Small intestine (tissue), 7 donors: ENCODE measurements around the gene ANO9. TPM values are rescaled to one million over a fixed set of nuclear protein-coding genes. Genes with fewer than 3 reads are reported as not detected.

ENCODE experiments used
- DNase-seq, 2 donors: peaks; one replicate each; pipeline versions ENCODE4 v3.0.0 to v3.0.0-alpha.2; 2013
- FAIRE-seq: peaks from 2 replicates; lab custom pipeline; 2012; peaks lifted over from hg19 to GRCh38; lab: Jason Lieb, UNC
- H3K27ac ChIP-seq, 3 donors: one replicate each; pipeline ENCODE4 v1.5.1; 2013; ENCODE audit warnings: low read length in 2 of 3, mild to moderate bottlenecking in 2 of 3, control low read depth in 1 of 3, inconsistent platforms in 1 of 3, low read depth in 1 of 3, moderate library complexity in 1 of 3
- H3K27me3 ChIP-seq, 3 donors: one replicate each; pipeline ENCODE4 v1.6.1; 2013; ENCODE audit warnings: low read length in 3 of 3, inconsistent platforms in 1 of 3; ENCODE audit not compliant: control insufficient read depth in 3 of 3, insufficient read depth in 3 of 3
- H3K36me3 ChIP-seq, 3 donors: one replicate each; pipeline ENCODE4 v1.6.1; 2013; ENCODE audit warnings: low read length in 3 of 3, inconsistent platforms in 1 of 3, low read depth in 1 of 3, mild to moderate bottlenecking in 1 of 3, moderate library complexity in 1 of 3; ENCODE audit not compliant: control insufficient read depth in 3 of 3, insufficient read depth in 2 of 3
- H3K4me1 ChIP-seq, 3 donors: one replicate each; pipeline ENCODE4 v1.6.1; 2013; ENCODE audit warnings: low read length in 2 of 3, inconsistent platforms in 1 of 3, low read depth in 1 of 3, mild to moderate bottlenecking in 1 of 3, moderate library complexity in 1 of 3; ENCODE audit not compliant: control insufficient read depth in 3 of 3, insufficient read depth in 2 of 3
- H3K4me3 ChIP-seq, 3 donors: one replicate each; pipeline ENCODE4 v1.5.1; 2013; ENCODE audit warnings: low read length in 3 of 3, control low read depth in 1 of 3, inconsistent platforms in 1 of 3, low read depth in 1 of 3, mild to moderate bottlenecking in 1 of 3, moderate library complexity in 1 of 3
- H3K9me3 ChIP-seq, 2 donors: one replicate each; pipeline ENCODE4 v1.6.1; 2013; ENCODE audit warnings: low read depth in 1 of 2, low read length in 1 of 2; ENCODE audit not compliant: control insufficient read depth in 2 of 2, insufficient read depth in 1 of 2
- WGBS, 3 donors: extraction: QIAGEN DNeasy Blood & Tissue Kit; methylation state at CpG; one replicate each; pipeline ENCODE4 v1.1.7; 2013; 5-methylcytosine and 5-hydroxymethylcytosine counted together
- polyA plus RNA-seq, 4 donors: library from polyadenylated mRNA; stranded (reverse) in 3 of 4; unstranded in 1 of 4; fragments of 200-250 nt in 3 of 4; fragments of 120-200 nt in 1 of 4; gene quantifications; one replicate each; pipeline versions ENCODE4 v1.2.1 to v1.2.3, GENCODE V29; 2013
- donor health status: healthy with polysubstance abuse.
- donor health status: control.
- donor health status: control.
- donor health status: Bipolar disorder and iron deficiency.
- donor health status: healthy.

The ANO9 gene
- polyA plus RNA-seq, 4 donors: 84.7 to 363 (median 220) TPM

GRCh38 chr11:377883-378500 is 63.8 kb downstream of the ANO9 start:
- no peak for DNase-seq
- FAIRE-seq: no peak
- H3K27me3 ChIP-seq: peaks cover 0 to 4% (median 0%) of the 10 kb centered on the region in 3 donors
- H3K36me3 ChIP-seq: peaks cover 0 to 20% (median 0%) of the 10 kb centered on the region in 3 donors
- no peak overlapping the region for H3K27ac ChIP-seq
- WGBS, 3 donors: 62 to 80% (median 64%) methylated on average over 11 of the region's 11 CpGs
- no peak overlapping the region for H3K4me3 ChIP-seq
- peaks cover 0 to 7% of the 10 kb centered on the region in 2 donors for H3K9me3 ChIP-seq
- no peaks in the 10 kb centered on the region for H3K4me1 ChIP-seq

- no peak for DNase-seq
- peaks cover 0 to 4% (median 0%) of the 10 kb centered on the region in 3 donors for H3K27me3 ChIP-seq
- H3K4me3 ChIP-seq: no peak overlapping the region
- 74 to 90% (median 78%) methylated on average over 32 to 44 of the region's 44 CpGs for WGBS, 3 donors
- FAIRE-seq: no peak
- H3K36me3 ChIP-seq: peaks cover 0 to 22% (median 0%) of the 10 kb centered on the region in 3 donors
- no peaks in the 10 kb centered on the region for H3K4me1 ChIP-seq
- no peak overlapping the region for H3K27ac ChIP-seq
- peaks cover 0 to 7% of the 10 kb centered on the region in 2 donors for H3K9me3 ChIP-seq
These were observed 64.5 kb downstream of the ANO9 start for GRCh38 chr11:377174-377865.

GRCh38 chr11:376531-377173 is 65.2 kb downstream of the ANO9 start:
- Histone ChIP-seq H3K36me3 (peaks cover 0 to 25% (median 0%) of the 10 kb centered on the region in 3 donors), H3K27me3 (peaks cover 0 to 4% (median 0%) of the 10 kb centered on the region in 3 donors), H3K4me1 (no peaks in the 10 kb centered on the region), H3K27ac (no peak overlapping the region), H3K9me3 (peaks cover 0 to 7% of the 10 kb centered on the region in 2 donors), H3K4me3 (no peak overlapping the region)
- WGBS, 3 donors: 91 to 95% (median 94%) methylated on average over 43 to 70 of the region's 70 CpGs
- DNase-seq: no peak
- no peak for FAIRE-seq

GRCh38 chr11:375065-376025 is 66.5 kb downstream of the ANO9 start:
- no peak overlapping the region for H3K27ac ChIP-seq
- peaks cover 0 to 4% (median 2%) of the 10 kb centered on the region in 3 donors for H3K27me3 ChIP-seq
- peaks cover 0 to 7% of the 10 kb centered on the region in 2 donors for H3K9me3 ChIP-seq
- FAIRE-seq: no peak
- H3K36me3 ChIP-seq: peaks cover 0 to 19% (median 0%) of the 10 kb centered on the region in 3 donors
- H3K4me1 ChIP-seq: no peaks in the 10 kb centered on the region
- H3K4me3 ChIP-seq: no peak overlapping the region
- no peak for DNase-seq
- WGBS, 3 donors: 79 to 93% (median 85%) methylated on average over 39 to 41 of the region's 41 CpGs

- FAIRE-seq (no peak), DNase-seq (no peak)
- Histone ChIP-seq H3K36me3 (peaks cover 0 to 18% (median 0%) of the 10 kb centered on the region in 3 donors), H3K27ac (no peak overlapping the region), H3K4me1 (no peaks in the 10 kb centered on the region), H3K4me3 (no peak overlapping the region), H3K27me3 (peaks cover 0 to 6% (median 0%) of the 10 kb centered on the region in 3 donors), H3K9me3 (peaks cover 0 to 7% of the 10 kb centered on the region in 2 donors)
- WGBS, 3 donors: 79 to 86% (median 79%) methylated on average over 23 of the region's 23 CpGs
These were observed 67.9 kb downstream of the ANO9 start for GRCh38 chr11:373716-374551.

- Histone ChIP-seq H3K4me3 (no peak overlapping the region), H3K36me3 (peaks cover 0 to 16% (median 0%) of the 10 kb centered on the region in 3 donors), H3K9me3 (peaks cover 0 to 7% of the 10 kb centered on the region in 2 donors), H3K4me1 (peaks cover 0 to 6% (median 0%) of the 10 kb centered on the region in 3 donors), H3K27ac (no peak overlapping the region), H3K27me3 (peaks cover 0 to 14% (median 5%) of the 10 kb centered on the region in 3 donors)
- WGBS, 3 donors: 69 to 88% (median 77%) methylated on average over 40 to 41 of the region's 41 CpGs
- DNase-seq (no peak), FAIRE-seq (no peak)
These were observed 68.7 kb downstream of the ANO9 start for GRCh38 chr11:372809-373715.
